HepG2 (cell line): ENCODE results near the gene CELF4. TPM values are rescaled to one million over a fixed set of nuclear protein-coding genes. Genes with fewer than 3 reads are reported as not detected.

ENCODE experiments used
- ATAC-seq: fragments of 200-7000 bp; cut with Tn5 transposase; 3 replicates; pipeline ENCODE4 v1.9.1; 2020; ENCODE audit warnings: mild to moderate bottlenecking, moderate library complexity
- BruUV-seq: library from RNA; stranded (reverse); fragments of 400-500 nt; replicated peaks from 2 replicates; lab custom pipeline; 2021; lab: Mats Ljungman, UMichigan
- CTCF ChIA-PET: fragments of 300-600 bp; formaldehyde crosslinking; extraction: SDS; loops from one replicate; lab custom pipeline; 2021; ENCODE audit warnings: low total read pairs, inconsistent platforms, low intra/inter-chr PET ratio; lab: Yijun Ruan, JAX
- POLR2A ChIA-PET: fragments of 350-600 bp; sonication (Branson Sonifier 250); formaldehyde crosslinking; loops from one replicate; lab custom pipeline; 2020; ENCODE audit warnings: antibody characterized with exemption, inconsistent platforms; lab: Yijun Ruan, JAX
- DNase-seq: peaks from one replicate; pipeline ENCODE4 v3.0.0-alpha.2; 2015; ENCODE audit warnings: low spot score
- FAIRE-seq: peaks from 3 replicates; lab custom pipeline; 2011; peaks lifted over from hg19 to GRCh38; lab: Jason Lieb, UNC
- H2AFZ ChIP-seq: one replicate; pipeline ENCODE4 v1.6.1; 2011; ENCODE audit warnings: low read length, inconsistent platforms
- H3K27ac ChIP-seq: fragments of 300-600 bp; 3 replicates; pipeline ENCODE4 v1.8.0; 2011; ENCODE audit warnings: mixed run types, mild to moderate bottlenecking, mixed read lengths, low read length, inconsistent platforms; ENCODE audit not compliant: insufficient read depth; ENCODE audit errors: extremely low read length
- H3K27me3 ChIP-seq, 2 experiments: fragments of 200-600 bp in 1 of 2; 2 replicates in 1 of 2; 3 replicates in 1 of 2; pipeline versions ENCODE4 v1.6.0 to v1.8.0; 2011; ENCODE audit warnings: low read length in 2 of 2, mild to moderate bottlenecking in 2 of 2, moderate library complexity in 2 of 2, inconsistent platforms in 1 of 2; ENCODE audit not compliant: insufficient read depth in 2 of 2, control insufficient read depth in 1 of 2
- H3K36me3 ChIP-seq, 2 experiments: fragments of 200-600 bp in 1 of 2; replicated peaks in 1 of 2; 2 replicates in 1 of 2; 3 replicates in 1 of 2; pipeline versions ENCODE4 v1.5.1 to v1.8.0; 2011; ENCODE audit warnings: low read length in 2 of 2, inconsistent platforms in 1 of 2; ENCODE audit not compliant: insufficient read depth in 2 of 2, control insufficient read depth in 1 of 2
- H3K4me1 ChIP-seq: 2 replicates; pipeline ENCODE4 v1.5.1; 2012; ENCODE audit warnings: low read length, inconsistent platforms; ENCODE audit not compliant: insufficient read depth
- H3K4me2 ChIP-seq: 2 replicates; pipeline ENCODE4 v1.6.0; 2011; ENCODE audit warnings: low read depth, low read length, inconsistent platforms
- H3K4me3 ChIP-seq, 3 experiments: fragments of 200-600 bp in 1 of 3; sonication (generic), shearing (Covaris generic) in 1 of 3; replicated peaks in 1 of 3; 2 replicates each; pipeline ENCODE4 v1.5.1; 2011 to 2016; ENCODE audit warnings: low read length in 3 of 3, inconsistent platforms in 2 of 3, low read depth in 2 of 3, mild to moderate bottlenecking in 2 of 3, control low read depth in 1 of 3, mixed read lengths in 1 of 3; ENCODE audit not compliant: insufficient read depth in 1 of 3
- H3K79me2 ChIP-seq: one replicate; pipeline ENCODE4 v1.6.1; 2011; ENCODE audit warnings: low read length, inconsistent platforms; ENCODE audit not compliant: insufficient read depth
- H3K9ac ChIP-seq: 2 replicates; pipeline ENCODE4 v1.6.0; 2011; ENCODE audit warnings: mild to moderate bottlenecking, low read depth, low read length, inconsistent platforms; ENCODE audit not compliant: insufficient read depth
- H3K9me3 ChIP-seq: 2 replicates; pipeline ENCODE4 v1.5.1; 2012; ENCODE audit warnings: mild to moderate bottlenecking, low read length
- H4K20me1 ChIP-seq: 2 replicates; pipeline ENCODE4 v1.6.0; 2011; ENCODE audit warnings: inconsistent platforms, mild to moderate bottlenecking, low read length, moderate library complexity; ENCODE audit not compliant: insufficient read depth
- ATRX ChIP-seq: sonication (generic); formaldehyde crosslinking; IDR thresholded peaks from 2 replicates; pipeline ENCODE4 v1.4.0; 2020; ENCODE audit warnings: missing genetic modification reagents, borderline replicate concordance
- GTF3A ChIP-seq: sonication (generic); formaldehyde crosslinking; conservative IDR thresholded peaks from 2 replicates; pipeline ENCODE4 v1.4.0; 2020; ENCODE audit warnings: mild to moderate bottlenecking, missing genetic modification reagents
- MTF1 ChIP-seq: sonication (generic); formaldehyde crosslinking; IDR thresholded peaks from 2 replicates; pipeline ENCODE4 v1.5.0; 2020; ENCODE audit warnings: missing genetic modification reagents
- NR2C2 ChIP-seq: sonication (generic); formaldehyde crosslinking; IDR thresholded peaks from 2 replicates; pipeline ENCODE4 v1.4.0; 2020; ENCODE audit warnings: missing genetic modification reagents, mild to moderate bottlenecking, moderate library complexity, borderline replicate concordance
- PITX1 ChIP-seq: sonication (generic); formaldehyde crosslinking; IDR thresholded peaks from 2 replicates; pipeline ENCODE4 v1.5.1; 2020; ENCODE audit warnings: mild to moderate bottlenecking, missing genetic modification reagents
- SP2 ChIP-seq: sonication (generic); formaldehyde crosslinking; IDR thresholded peaks from 2 replicates; pipeline ENCODE4 v1.5.1; 2020; ENCODE audit warnings: mild to moderate bottlenecking, missing genetic modification reagents
- SRSF4 ChIP-seq: fragments of 200-400 bp; formaldehyde crosslinking; IDR thresholded peaks from one replicate; pipeline ENCODE4 v1.6.1; 2018; ENCODE audit warnings: mild to moderate bottlenecking, low read depth, low read length, moderate library complexity; ENCODE audit not compliant: poor library complexity, severe bottlenecking
- TRIM24 ChIP-seq: sonication (generic); formaldehyde crosslinking; IDR thresholded peaks from 2 replicates; pipeline ENCODE4 v1.8.0; 2022; ENCODE audit warnings: mild to moderate bottlenecking, missing genetic modification reagents
- XRCC5 ChIP-seq: fragments of 200-400 bp; formaldehyde crosslinking; optimal IDR thresholded peaks from 2 replicates; pipeline ENCODE3; 2017; ENCODE audit warnings: mild to moderate bottlenecking, low read length
- ZNF235 ChIP-seq: sonication (generic); formaldehyde crosslinking; IDR thresholded peaks from 2 replicates; pipeline ENCODE4 v1.8.1; 2023; ENCODE audit warnings: mild to moderate bottlenecking, missing genetic modification reagents, borderline replicate concordance
- ZNF780A ChIP-seq: sonication (generic); formaldehyde crosslinking; IDR thresholded peaks from 2 replicates; pipeline ENCODE4 v1.8.0; 2022; ENCODE audit warnings: mild to moderate bottlenecking, missing genetic modification reagents, moderate library complexity
- WGBS: methylation state at CpG from one replicate; pipeline ENCODE4 v1.1.6; 2017; ENCODE audit warnings: low lambda C conversion rate; 5-methylcytosine and 5-hydroxymethylcytosine counted together
- in situ Hi-C: cut with HindIII; loops from 2 replicates; pipeline ENCODE4 v1.10.0; 2017; ENCODE audit warnings: low pct_unique_long_range_greater_than_20kb; ENCODE audit not compliant: extremely low pct_ligation_motif_present
- intact Hi-C: fragments of 100-400 bp; cut with micrococcal nuclease; formaldehyde crosslinking; loops from one replicate; pipeline ENCODE4 v1.10.0; 2022; ENCODE audit not compliant: unreplicated experiment
- polyA plus RNA-seq, 8 experiments: library from polyadenylated mRNA; depleted of rRNA in 3 of 8; stranded (reverse) in 7 of 8; unstranded in 1 of 8; fragments of >200 nt; fragmentation: Illumina TruSeq in 4 of 8; extraction: Trizol in 4 of 8; gene quantifications; 2 replicates each; pipeline versions ENCODE4 v1.2.1 to v1.2.3, GENCODE V29; 2011 to 2016; ENCODE audit warnings: low read depth in 4 of 8, missing spikeins in 1 of 8, mixed read lengths in 1 of 8; ENCODE audit not compliant: insufficient read depth in 1 of 8
- total RNA-seq, 5 experiments: library from RNA; depleted of rRNA; stranded (reverse); fragments of >200 nt; fragmentation: Illumina TruSeq; extraction: Trizol; gene quantifications; 2 replicates each; pipeline ENCODE4 v1.2.3, GENCODE V29; 2016; ENCODE audit warnings: low read depth in 1 of 5
- TF ChIP-seq, protein P1 (sequence below): sonication (generic); formaldehyde crosslinking; IDR thresholded peaks from 2 replicates; pipeline ENCODE4 v1.5.0; 2020; ENCODE audit warnings: missing genetic modification reagents
- TF ChIP-seq, protein P2 (sequence below): IDR thresholded peaks from 2 replicates; pipeline ENCODE4 v1.6.1; 2018; ENCODE audit warnings: missing genetic modification reagents
- TF ChIP-seq, protein P3 (sequence below): sonication (generic); formaldehyde crosslinking; IDR thresholded peaks from 2 replicates; pipeline ENCODE4 v1.4.0; 2020; ENCODE audit warnings: mild to moderate bottlenecking, low read depth, missing genetic modification reagents
- TF ChIP-seq, protein P4 (sequence below): sonication (generic); formaldehyde crosslinking; conservative IDR thresholded peaks from 2 replicates; pipeline ENCODE4 v1.8.1; 2023; ENCODE audit warnings: missing genetic modification reagents
- TF ChIP-seq, protein P5 (sequence below): sonication (generic); formaldehyde crosslinking; IDR thresholded peaks from 2 replicates; pipeline ENCODE4 v1.9.0; 2021; ENCODE audit warnings: missing genetic modification reagents, mild to moderate bottlenecking, borderline replicate concordance
- TF ChIP-seq, protein P6 (sequence below): sonication (generic); formaldehyde crosslinking; IDR thresholded peaks from 2 replicates; pipeline ENCODE4 v1.4.0; 2020; ENCODE audit warnings: missing genetic modification reagents

The CELF4 gene
- total and polyA plus RNA-seq, 2 of the 13 experiments (the other 11 are each of a cell fraction or from before 2014, with no cell fraction given), result not detected

DNA sequence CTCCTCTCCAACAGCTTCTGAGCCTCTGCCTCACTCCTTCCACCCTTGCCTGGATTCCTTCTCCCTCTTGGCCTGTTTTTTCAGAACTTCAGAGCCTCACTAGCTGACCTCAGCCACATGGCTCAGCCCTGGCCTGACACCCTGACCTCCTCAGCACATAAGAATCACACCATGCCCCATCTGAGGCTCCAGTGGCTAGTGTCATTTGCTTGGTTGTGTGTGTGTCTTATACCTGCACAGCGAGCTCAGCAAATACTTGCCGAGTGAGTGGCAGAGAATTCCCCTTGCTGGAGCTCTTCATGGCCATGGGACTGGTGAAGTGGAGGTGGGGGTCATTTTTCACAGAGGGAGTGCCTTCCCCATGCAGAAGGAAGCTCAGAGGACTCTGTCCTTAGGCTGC, 70.2 kb downstream of the CELF4 start:
- no peaks in the 10 kb centered on the region for H3K9me3 ChIP-seq
- H3K4me3 ChIP-seq, result no peak overlapping the region
- no peak for FAIRE-seq
- in situ Hi-C loops (loop anchor here (25.0 kb wide), 1 partner anchor 558 kb away; no protein-coding TSS in a partner anchor), intact Hi-C loops (no loop called here)
- H3K9ac ChIP-seq, result no peak overlapping the region
- no peaks in the 10 kb centered on the region for H3K4me1 ChIP-seq
- BruUV-seq, result no TSS peak
- no peaks in the 10 kb centered on the region for H4K20me1 ChIP-seq
- no peak overlapping the region for H3K4me2 ChIP-seq
- peaks cover 0 to 26% of the 10 kb centered on the region in 2 experiments; a peak in 3 of 5 replicates for H3K27me3 ChIP-seq
- WGBS, result 0% methylated on average over 2 of the region's 2 CpGs
- no peak for ATAC-seq
- no peaks in the 10 kb centered on the region for H3K79me2 ChIP-seq
- H3K36me3 ChIP-seq, result no peaks in the 10 kb centered on the region
- ChIA-PET CTCF (no interaction called here), POLR2A (no interaction called here)
- H2AFZ ChIP-seq, result no peak overlapping the region
- H3K27ac ChIP-seq, result no peak overlapping the region
- DNase-seq, result no peak
- TF ChIP-seq, protein P1, sequence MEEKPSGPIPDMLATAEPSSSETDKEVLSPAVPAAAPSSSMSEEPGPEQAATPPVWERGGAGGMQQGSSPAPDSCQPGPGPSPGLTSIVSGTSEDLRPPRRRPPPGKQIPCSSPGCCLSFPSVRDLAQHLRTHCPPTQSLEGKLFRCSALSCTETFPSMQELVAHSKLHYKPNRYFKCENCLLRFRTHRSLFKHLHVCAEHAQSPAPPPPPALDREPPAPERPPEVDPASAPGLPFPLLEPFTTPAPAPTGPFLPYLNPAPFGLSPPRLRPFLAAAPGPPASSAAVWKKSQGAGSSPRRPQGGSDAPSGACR (CRISPR knock-in tag), result no peak
- no peak for TF ChIP-seq ATRX
- no peak for TF ChIP-seq XRCC5
- TF ChIP-seq, protein P2, sequence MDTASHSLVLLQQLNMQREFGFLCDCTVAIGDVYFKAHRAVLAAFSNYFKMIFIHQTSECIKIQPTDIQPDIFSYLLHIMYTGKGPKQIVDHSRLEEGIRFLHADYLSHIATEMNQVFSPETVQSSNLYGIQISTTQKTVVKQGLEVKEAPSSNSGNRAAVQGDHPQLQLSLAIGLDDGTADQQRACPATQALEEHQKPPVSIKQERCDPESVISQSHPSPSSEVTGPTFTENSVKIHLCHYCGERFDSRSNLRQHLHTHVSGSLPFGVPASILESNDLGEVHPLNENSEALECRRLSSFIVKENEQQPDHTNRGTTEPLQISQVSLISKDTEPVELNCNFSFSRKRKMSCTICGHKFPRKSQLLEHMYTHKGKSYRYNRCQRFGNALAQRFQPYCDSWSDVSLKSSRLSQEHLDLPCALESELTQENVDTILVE (CRISPR knock-in tag), result no peak
- TF ChIP-seq, protein P3, sequence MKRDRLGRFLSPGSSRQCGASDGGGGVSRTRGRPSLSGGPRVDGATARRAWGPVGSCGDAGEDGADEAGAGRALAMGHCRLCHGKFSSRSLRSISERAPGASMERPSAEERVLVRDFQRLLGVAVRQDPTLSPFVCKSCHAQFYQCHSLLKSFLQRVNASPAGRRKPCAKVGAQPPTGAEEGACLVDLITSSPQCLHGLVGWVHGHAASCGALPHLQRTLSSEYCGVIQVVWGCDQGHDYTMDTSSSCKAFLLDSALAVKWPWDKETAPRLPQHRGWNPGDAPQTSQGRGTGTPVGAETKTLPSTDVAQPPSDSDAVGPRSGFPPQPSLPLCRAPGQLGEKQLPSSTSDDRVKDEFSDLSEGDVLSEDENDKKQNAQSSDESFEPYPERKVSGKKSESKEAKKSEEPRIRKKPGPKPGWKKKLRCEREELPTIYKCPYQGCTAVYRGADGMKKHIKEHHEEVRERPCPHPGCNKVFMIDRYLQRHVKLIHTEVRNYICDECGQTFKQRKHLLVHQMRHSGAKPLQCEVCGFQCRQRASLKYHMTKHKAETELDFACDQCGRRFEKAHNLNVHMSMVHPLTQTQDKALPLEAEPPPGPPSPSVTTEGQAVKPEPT, result no peak
- no peak for TF ChIP-seq TRIM24
- TF ChIP-seq, protein P4, sequence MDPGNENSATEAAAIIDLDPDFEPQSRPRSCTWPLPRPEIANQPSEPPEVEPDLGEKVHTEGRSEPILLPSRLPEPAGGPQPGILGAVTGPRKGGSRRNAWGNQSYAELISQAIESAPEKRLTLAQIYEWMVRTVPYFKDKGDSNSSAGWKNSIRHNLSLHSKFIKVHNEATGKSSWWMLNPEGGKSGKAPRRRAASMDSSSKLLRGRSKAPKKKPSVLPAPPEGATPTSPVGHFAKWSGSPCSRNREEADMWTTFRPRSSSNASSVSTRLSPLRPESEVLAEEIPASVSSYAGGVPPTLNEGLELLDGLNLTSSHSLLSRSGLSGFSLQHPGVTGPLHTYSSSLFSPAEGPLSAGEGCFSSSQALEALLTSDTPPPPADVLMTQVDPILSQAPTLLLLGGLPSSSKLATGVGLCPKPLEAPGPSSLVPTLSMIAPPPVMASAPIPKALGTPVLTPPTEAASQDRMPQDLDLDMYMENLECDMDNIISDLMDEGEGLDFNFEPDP, result no peak
- no peak for TF ChIP-seq PITX1 (CRISPR knock-in tag)
- TF ChIP-seq, protein P5, sequence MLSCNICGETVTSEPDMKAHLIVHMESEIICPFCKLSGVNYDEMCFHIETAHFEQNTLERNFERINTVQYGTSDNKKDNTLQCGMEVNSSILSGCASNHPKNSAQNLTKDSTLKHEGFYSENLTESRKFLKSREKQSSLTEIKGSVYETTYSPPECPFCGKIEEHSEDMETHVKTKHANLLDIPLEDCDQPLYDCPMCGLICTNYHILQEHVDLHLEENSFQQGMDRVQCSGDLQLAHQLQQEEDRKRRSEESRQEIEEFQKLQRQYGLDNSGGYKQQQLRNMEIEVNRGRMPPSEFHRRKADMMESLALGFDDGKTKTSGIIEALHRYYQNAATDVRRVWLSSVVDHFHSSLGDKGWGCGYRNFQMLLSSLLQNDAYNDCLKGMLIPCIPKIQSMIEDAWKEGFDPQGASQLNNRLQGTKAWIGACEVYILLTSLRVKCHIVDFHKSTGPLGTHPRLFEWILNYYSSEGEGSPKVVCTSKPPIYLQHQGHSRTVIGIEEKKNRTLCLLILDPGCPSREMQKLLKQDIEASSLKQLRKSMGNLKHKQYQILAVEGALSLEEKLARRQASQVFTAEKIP (CRISPR knock-in tag), result no peak
- TF ChIP-seq SP2 (CRISPR knock-in tag), result no peak
- TF ChIP-seq GTF3A (CRISPR knock-in tag), result no peak
- no peak for TF ChIP-seq ZNF780A (CRISPR knock-in tag)
- TF ChIP-seq ZNF235 (CRISPR knock-in tag), result no peak
- TF ChIP-seq SRSF4, result no peak
- TF ChIP-seq MTF1 (CRISPR knock-in tag), result no peak
- TF ChIP-seq, protein P6, sequence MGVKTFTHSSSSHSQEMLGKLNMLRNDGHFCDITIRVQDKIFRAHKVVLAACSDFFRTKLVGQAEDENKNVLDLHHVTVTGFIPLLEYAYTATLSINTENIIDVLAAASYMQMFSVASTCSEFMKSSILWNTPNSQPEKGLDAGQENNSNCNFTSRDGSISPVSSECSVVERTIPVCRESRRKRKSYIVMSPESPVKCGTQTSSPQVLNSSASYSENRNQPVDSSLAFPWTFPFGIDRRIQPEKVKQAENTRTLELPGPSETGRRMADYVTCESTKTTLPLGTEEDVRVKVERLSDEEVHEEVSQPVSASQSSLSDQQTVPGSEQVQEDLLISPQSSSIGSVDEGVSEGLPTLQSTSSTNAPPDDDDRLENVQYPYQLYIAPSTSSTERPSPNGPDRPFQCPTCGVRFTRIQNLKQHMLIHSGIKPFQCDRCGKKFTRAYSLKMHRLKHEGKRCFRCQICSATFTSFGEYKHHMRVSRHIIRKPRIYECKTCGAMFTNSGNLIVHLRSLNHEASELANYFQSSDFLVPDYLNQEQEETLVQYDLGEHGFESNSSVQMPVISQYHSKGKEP (CRISPR knock-in tag), result no peak
- TF ChIP-seq NR2C2, result no peak
